K562 (cell line): ENCODE measurements around the gene NOC4L. TPM values are rescaled to one million over a fixed set of nuclear protein-coding genes. Genes with fewer than 3 reads are reported as not detected.

Experiments used
- ATAC-seq: fragments of 200-7000 bp; cut with Tn5 transposase; 3 replicates; pipeline ENCODE4 v1.9.1; 2020; ENCODE audit warnings: moderate library complexity
- BruUV-seq: library from RNA; stranded (reverse); fragments of 400-500 nt; replicated peaks from 2 replicates; lab custom pipeline; 2021; lab: Mats Ljungman, UMichigan
- CTCF ChIA-PET: fragments of 300-600 bp; formaldehyde crosslinking; extraction: SDS; loops from one replicate; lab custom pipeline; 2021; ENCODE audit warnings: low intra/inter-chr PET ratio; lab: Yijun Ruan, JAX
- POLR2A ChIA-PET: fragments of 300-600, 350-650 bp; sonication (Branson Sonifier 250); formaldehyde crosslinking; extraction: SDS; loops from one replicate; lab custom pipeline; 2021; ENCODE audit warnings: antibody characterized with exemption, inconsistent platforms; lab: Yijun Ruan, JAX
- DNase-seq, 4 experiments: peaks; one replicate each; pipeline versions ENCODE4 v3.0.0 to v3.0.0-alpha.2; 2011 to 2018; ENCODE audit warnings: low spot score in 3 of 4, mixed read lengths in 3 of 4; ENCODE audit errors: extremely low read depth in 1 of 4
- FAIRE-seq: peaks from 2 replicates; lab custom pipeline; 2011; peaks lifted over from hg19 to GRCh38; lab: Jason Lieb, UNC
- H2AFZ ChIP-seq: 2 replicates; pipeline ENCODE4 v1.6.0; 2011; ENCODE audit warnings: low read depth, low read length, control low read depth, inconsistent platforms
- H3K27ac ChIP-seq: fragments of 200-600 bp; 3 replicates; pipeline ENCODE4 v1.8.0; 2011; ENCODE audit warnings: low read depth, mild to moderate bottlenecking, control low read depth, inconsistent platforms, low read length, moderate library complexity, mixed read lengths; ENCODE audit errors: extremely low read depth
- H3K27me3 ChIP-seq, 2 experiments: fragments of 300-600 bp in 1 of 2; 2 replicates in 1 of 2; 3 replicates in 1 of 2; pipeline versions ENCODE4 v1.6.0 to v1.8.0; 2011; ENCODE audit warnings: inconsistent platforms in 2 of 2, low read length in 2 of 2, mild to moderate bottlenecking in 1 of 2, mixed read lengths in 1 of 2, moderate library complexity in 1 of 2; ENCODE audit not compliant: control insufficient read depth in 2 of 2, insufficient read depth in 2 of 2
- H3K36me3 ChIP-seq: fragments of 300-600 bp; 3 replicates; pipeline ENCODE4 v1.8.0; 2011; ENCODE audit warnings: mild to moderate bottlenecking, low read length, inconsistent platforms; ENCODE audit not compliant: control insufficient read depth, insufficient read depth
- H3K4me1 ChIP-seq, 2 experiments: fragments of 200-600 bp in 1 of 2; replicated peaks in 1 of 2; 2 replicates in 1 of 2; 3 replicates in 1 of 2; pipeline versions ENCODE4 v1.5.1 to v1.8.0; 2011; ENCODE audit warnings: inconsistent platforms in 2 of 2, low read length in 2 of 2, mild to moderate bottlenecking in 1 of 2, mixed read lengths in 1 of 2, moderate library complexity in 1 of 2; ENCODE audit not compliant: control insufficient read depth in 2 of 2, insufficient read depth in 2 of 2
- H3K4me2 ChIP-seq: 2 replicates; pipeline ENCODE4 v1.6.1; 2011; ENCODE audit warnings: low read length, control low read depth, inconsistent platforms, mixed read lengths; ENCODE audit not compliant: insufficient read depth
- H3K4me3 ChIP-seq: fragments of 200-600 bp; sonication (generic), shearing (Covaris generic); 2 replicates; pipeline ENCODE4 v1.5.1; 2016; ENCODE audit warnings: control low read depth, inconsistent platforms
- H3K79me2 ChIP-seq: fragments of 200-600 bp; 3 replicates; pipeline ENCODE4 v1.8.0; 2011; ENCODE audit warnings: low read length, inconsistent platforms; ENCODE audit not compliant: control insufficient read depth, insufficient read depth
- H3K9ac ChIP-seq, 2 experiments: 2 replicates each; pipeline versions ENCODE4 v1.6.0 to v1.6.1; 2011; ENCODE audit warnings: low read depth in 2 of 2, low read length in 2 of 2, control low read depth in 1 of 2, inconsistent platforms in 1 of 2, mild to moderate bottlenecking in 1 of 2, mixed read lengths in 1 of 2; ENCODE audit not compliant: insufficient read depth in 1 of 2
- H3K9me1 ChIP-seq: one replicate; pipeline ENCODE4 v1.6.0; 2011; ENCODE audit warnings: inconsistent platforms, mild to moderate bottlenecking, low read length, moderate library complexity; ENCODE audit not compliant: control insufficient read depth, insufficient read depth
- H3K9me3 ChIP-seq: replicated peaks from 2 replicates; pipeline ENCODE4 v1.5.1; 2011; ENCODE audit warnings: low read depth, low read length, inconsistent platforms; ENCODE audit not compliant: control insufficient read depth, insufficient read depth
- H4K20me1 ChIP-seq: replicated peaks from 2 replicates; pipeline ENCODE4 v1.6.1; 2011; ENCODE audit warnings: low read length, inconsistent platforms, mixed read lengths; ENCODE audit not compliant: control insufficient read depth, insufficient read depth
- CREM ChIP-seq: IDR thresholded peaks from 2 replicates; pipeline ENCODE4 v1.6.1; 2014; ENCODE audit warnings: antibody characterized with exemption, low read depth
- DDX20 ChIP-seq: fragments of 450-650 bp; IDR thresholded peaks from 2 replicates; pipeline ENCODE4 v1.6.1; 2016; ENCODE audit warnings: missing genetic modification characterization, low read depth, mild to moderate bottlenecking, missing compliant biosample characterization, moderate library complexity
- ESRRB ChIP-seq: fragments of 250-450 bp; sonication (Bioruptor Pico); IDR thresholded peaks from 2 replicates; pipeline ENCODE4 v1.5.0; 2020; ENCODE audit warnings: mild to moderate bottlenecking, moderate library complexity, borderline replicate concordance
- HEY1 ChIP-seq: fragments of 250-450 bp; sonication (Bioruptor Pico); IDR thresholded peaks from 2 replicates; pipeline ENCODE4 v1.5.0; 2020; ENCODE audit warnings: mild to moderate bottlenecking, moderate library complexity, borderline replicate concordance
- KLF13 ChIP-seq: fragments of 450-650 bp; IDR thresholded peaks from 2 replicates; pipeline ENCODE4 v1.6.1; 2016; ENCODE audit warnings: missing genetic modification characterization, low read depth, mild to moderate bottlenecking, missing compliant biosample characterization, moderate library complexity, borderline replicate concordance
- MAFG ChIP-seq: fragments of 450-650 bp; conservative IDR thresholded peaks from 2 replicates; pipeline ENCODE4 v1.6.1; 2016; ENCODE audit warnings: missing genetic modification characterization, missing compliant biosample characterization
- NEUROD1 ChIP-seq: fragments of 150-350 bp; IDR thresholded peaks from 2 replicates; pipeline ENCODE4 v1.6.1; 2014; ENCODE audit warnings: borderline replicate concordance, low read length, low read depth; ENCODE audit not compliant: partially characterized antibody
- NR2C1 ChIP-seq, 2 experiments: fragments of 450-650 bp; IDR thresholded peaks; 2 replicates each; pipeline ENCODE4 v1.6.1; 2017; ENCODE audit warnings: mild to moderate bottlenecking in 2 of 2, antibody characterized with exemption in 1 of 2, inconsistent platforms in 1 of 2, missing compliant biosample characterization in 1 of 2, missing genetic modification characterization in 1 of 2
- RB1 ChIP-seq: fragments of 450-650 bp; IDR thresholded peaks from 2 replicates; pipeline ENCODE4 v1.6.1; 2017; ENCODE audit warnings: low read depth, mild to moderate bottlenecking
- SNAPC5 ChIP-seq: fragments of 250-450 bp; sonication (Bioruptor Pico); IDR thresholded peaks from 2 replicates; pipeline ENCODE4 v1.8.0; 2021; ENCODE audit warnings: moderate library complexity, mild to moderate bottlenecking, inconsistent platforms
- TGIF2 ChIP-seq: sonication (generic); formaldehyde crosslinking; IDR thresholded peaks from 2 replicates; pipeline ENCODE4 v1.8.1; 2022; ENCODE audit warnings: mild to moderate bottlenecking, missing genetic modification reagents, moderate library complexity
- WGBS: fragments of 100-300 bp; shearing (Covaris generic); methylation state at CpG from one replicate; pipeline ENCODE4 v1.1.6; 2016; ENCODE audit warnings: low coverage, mixed read lengths; ENCODE audit not compliant: insufficient coverage; ENCODE audit errors: missing lambda C conversion rate; 5-methylcytosine and 5-hydroxymethylcytosine counted together
- in situ Hi-C: fragments of 300-500 bp; cut with MboI; formaldehyde crosslinking; loops from 4 replicates; pipeline ENCODE4 v1.15.0; 2018; ENCODE audit warnings: inconsistent platforms, mixed read lengths
- intact Hi-C: fragments of 100-400 bp; cut with micrococcal nuclease; formaldehyde crosslinking; loops from 2 replicates; pipeline ENCODE4 v1.14.2; 2022
- polyA plus RNA-seq, 8 experiments: library from polyadenylated mRNA; depleted of rRNA in 4 of 8; stranded (reverse) in 5 of 8; unstranded in 3 of 8; fragments of >200 nt; fragmentation: Nextera tagmentation in 2 of 8; fragmentation: Illumina TruSeq in 1 of 8; extraction: Ambion mirVana in 2 of 8; extraction: Trizol in 1 of 8; gene quantifications; 2 replicates each; pipeline versions ENCODE4 v1.2.1 to v1.2.3, GENCODE V29; 2011 to 2014; ENCODE audit warnings: inconsistent platforms in 1 of 8, missing spikeins in 1 of 8
- total RNA-seq, 7 experiments: library from RNA; depleted of rRNA in 6 of 7; stranded (reverse); fragments of >200 nt in 6 of 7; fragmentation: Illumina TruSeq in 2 of 7; extraction: Trizol in 2 of 7; gene quantifications; 2 replicates each; pipeline versions ENCODE4 v1.2.1 to v1.2.3, GENCODE V29; 2011 to 2021; ENCODE audit warnings: low replicate concordance in 1 of 7

Gene NOC4L
- total and polyA plus RNA-seq, 9 of the 15 experiments (the other 6 are each of a cell fraction or from before 2014, with no cell fraction given): 1.3 to 77.0 (median 20.0) TPM

GRCh38 chr12:132143336-132144071 lies 753 bp upstream of the NOC4L start (continued):
- TF ChIP-seq NEUROD1 (no peak), CREM (peak; percentile 24; the same call in 1 of the 2 replicates), DDX20 (tag) (no peak), ESRRB (CRISPR knock-in tag) (no peak)
- TF ChIP-seq, all 486 proteins: peak for 3

GRCh38 chr12:132144810-132145168 lies 532 bp downstream of the NOC4L start:
- Histone ChIP-seq H3K27ac (peak overlapping the region; percentile 78), H3K4me3 (peak overlapping the region; percentile 99), H3K9me1 (peaks cover 4% of the 10 kb centered on the region)
- CTCF ChIA-PET: no interaction called here
- FAIRE-seq: no peak
- no peak for DNase-seq
- intact Hi-C loops: no loop called here
- no peak for TF ChIP-seq RB1
- TF ChIP-seq KLF13: no peak
- 0 out of 2 replicates have a peak, but pooled peaks have one; percentile 4 for TF ChIP-seq TGIF2
- TF ChIP-seq HEY1: no peak
- no peak for TF ChIP-seq MAFG
- no peak for TF ChIP-seq SNAPC5 (CRISPR knock-in tag)
- no peak for TF ChIP-seq NR2C1 (IDR thresholded peaks at IDR 0.05)
- no peak for TF ChIP-seq NR2C1 (tag; IDR thresholded peaks at IDR 0.05)
- TF ChIP-seq, all 486 proteins: peak for 1
- peak; percentile 31 for ATAC-seq
- in situ Hi-C loops: no loop called here
- Histone ChIP-seq H3K27me3 (no peaks in the 10 kb centered on the region), H4K20me1 (no peaks in the 10 kb centered on the region), H3K36me3 (peaks cover 64% of the 10 kb centered on the region; the same call in 2 of the 3 replicates), H2AFZ (no peak overlapping the region), H3K9ac (peak overlapping the region; percentile 78 to 98), H3K9me3 (no peaks in the 10 kb centered on the region), H3K79me2 (peaks cover 58% of the 10 kb centered on the region), H3K4me1 (peaks cover 11 to 51% of the 10 kb centered on the region in 2 experiments; a peak in 4 of 5 replicates), H3K4me2 (peak overlapping the region; percentile 91)
- POLR2A ChIA-PET: interaction anchor here (0.6 to 1.3 kb wide), 2 partner anchors 114 to 445 kb away, joined by 3 to 4 read pairs; no protein-coding TSS in a partner anchor
- 0% methylated on average over 9 of the region's 17 CpGs for WGBS
- BruUV-seq: TSS peak; percentile 76
